NCI-H1105 treated with DMSO at 0.1 percent for 48 hours (cell line): ENCODE data around the gene ARHGAP1.

ENCODE experiments used
- DNase-seq: peaks from one replicate; lab custom pipeline; 2025; lab: John Stamatoyannopoulos, UW

Gene ARHGAP1

DNA sequence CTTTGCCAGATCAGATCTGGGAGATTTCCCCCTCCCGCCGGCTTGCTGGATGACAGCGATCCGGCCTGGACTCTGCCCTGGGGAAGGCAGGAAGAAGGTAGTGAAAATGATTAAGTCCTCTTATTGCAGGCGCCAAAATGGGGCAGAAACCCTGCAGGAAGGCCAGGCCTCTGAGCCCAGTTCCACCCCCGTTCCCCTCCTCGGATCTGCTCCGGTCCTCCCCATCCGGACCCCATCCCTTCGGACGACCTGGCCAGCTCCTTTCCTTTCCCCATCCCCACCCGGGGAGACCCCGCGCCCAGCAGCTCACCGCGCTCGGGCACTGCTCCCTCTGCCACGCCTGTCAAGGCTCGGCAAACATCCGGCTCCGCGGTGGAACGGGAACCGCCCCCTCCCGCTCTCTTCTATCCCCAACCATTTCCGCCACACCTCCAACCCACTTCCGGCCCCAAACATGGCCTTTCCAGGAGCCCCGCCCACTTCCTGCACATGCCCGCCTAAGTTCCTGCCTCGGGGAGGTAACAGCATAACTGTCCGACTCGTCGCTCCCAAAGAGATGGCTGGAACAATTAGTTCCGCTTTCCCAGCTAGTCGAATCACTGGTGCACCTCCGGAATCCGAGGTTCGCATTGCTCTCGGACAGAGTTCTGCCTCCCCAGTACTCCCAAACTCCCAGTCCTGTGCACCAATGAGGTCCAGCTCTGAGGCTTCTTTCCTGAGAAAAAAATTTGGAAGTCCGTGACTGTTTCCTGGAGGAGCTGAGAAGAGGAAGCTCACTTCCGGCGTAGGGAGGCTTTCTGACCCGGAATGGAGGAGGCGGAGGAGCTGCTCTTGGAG lies at the start of gene ARHGAP1, which contains the start of gene ZNF408:
Gene ARHGAP1 (minus strand): TSS at position 379 of the 837 bp plus-strand sequence. CDS start 4,512 bp downstream, outside the sequence.
Gene ZNF408 (plus strand): TSS at position 791 of the 837 bp plus-strand sequence. CDS start 17 bp downstream, at position 808.
- DNase-seq: peak; percentile 97

DNA sequence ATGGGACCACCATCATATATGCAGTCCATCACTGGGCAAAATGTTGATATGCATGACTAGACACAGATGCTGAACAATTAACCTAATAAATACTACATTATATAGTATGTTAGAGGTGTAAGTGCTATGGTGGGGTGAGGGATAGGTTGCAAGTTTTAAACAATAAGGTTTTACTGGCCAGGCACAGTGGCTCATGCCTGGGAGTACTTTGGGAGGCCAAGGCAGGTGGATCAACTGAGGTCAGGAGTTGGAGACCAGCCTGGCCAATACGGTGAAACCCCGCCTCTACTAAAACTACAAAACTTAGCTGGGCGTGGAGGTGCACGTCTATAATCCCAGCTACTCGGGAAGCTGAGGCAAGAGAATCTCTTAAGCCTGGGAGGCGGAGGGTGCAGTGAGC lies 46.7 kb upstream of the ARHGAP1 start:
- DNase-seq: no peak

DNA sequence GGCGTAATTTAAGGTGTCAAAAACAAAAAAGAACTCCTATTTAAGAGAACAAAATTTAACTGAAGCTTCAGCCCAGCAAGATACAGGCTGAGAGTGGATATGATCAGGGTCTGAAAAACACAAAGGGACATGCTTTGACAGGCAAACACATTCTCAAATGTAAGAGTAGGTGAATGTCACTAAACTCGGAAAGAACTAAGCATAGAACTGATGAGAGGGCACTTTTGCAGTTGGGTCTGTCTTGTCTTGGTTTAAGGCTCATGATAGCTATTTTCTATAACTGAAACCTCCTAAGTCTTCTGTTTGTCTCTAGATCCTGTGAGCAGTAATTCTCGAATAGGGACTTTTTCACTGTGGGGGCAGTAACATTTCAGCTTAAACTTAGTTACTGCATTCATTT lies 45.6 kb upstream of the ARHGAP1 start:
- DNase-seq: no peak

DNA sequence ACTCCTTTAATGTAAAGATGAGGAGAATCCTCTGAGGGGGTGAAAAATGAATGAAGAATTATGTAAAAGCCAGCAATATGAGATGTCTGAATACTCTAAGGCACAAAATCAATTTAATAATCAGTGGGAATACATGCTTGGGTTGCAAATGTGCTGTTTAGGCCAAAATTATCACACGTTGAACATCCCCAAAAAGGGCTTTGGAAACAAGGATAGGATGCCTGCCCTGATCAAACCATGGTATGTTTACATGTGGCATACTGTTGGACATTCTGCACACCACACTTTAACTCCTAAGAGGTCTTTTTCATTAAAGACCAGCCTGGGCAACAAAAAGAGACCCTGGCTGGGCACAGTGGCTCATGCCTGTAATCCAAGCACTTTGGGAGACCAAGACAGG lies 44.9 kb upstream of the ARHGAP1 start:
- no peak for DNase-seq

GRCh38 chr11:46743693-46744339 lies 43.4 kb upstream of the ARHGAP1 start:
- no peak for DNase-seq

DNA sequence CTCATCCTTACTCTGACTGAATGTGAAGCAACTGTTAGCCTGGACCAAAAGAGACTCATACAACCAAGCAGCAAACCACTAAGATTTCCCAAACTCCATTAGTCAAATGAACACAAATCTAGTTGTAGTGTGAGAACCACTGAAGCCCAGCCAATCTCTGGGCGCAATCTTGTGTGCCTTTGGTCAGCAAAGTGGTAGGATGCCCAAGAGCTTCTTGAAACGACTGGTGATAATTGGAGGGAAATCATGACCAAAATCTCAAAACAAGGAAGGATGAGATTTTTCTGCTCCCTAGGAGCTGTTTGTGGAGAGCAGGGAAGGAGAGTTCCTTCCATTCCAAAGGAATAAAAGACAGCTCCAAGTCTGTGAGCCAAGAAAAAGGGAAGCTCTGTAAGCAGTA lies 42.6 kb upstream of the ARHGAP1 start:
- DNase-seq: no peak

GRCh38 chr11:46741600-46742484 lies 41.4 kb upstream of the ARHGAP1 start:
- DNase-seq: no peak

GRCh38 chr11:46738887-46739286 lies 38.5 kb upstream of the ARHGAP1 start:
- DNase-seq: no peak

DNA sequence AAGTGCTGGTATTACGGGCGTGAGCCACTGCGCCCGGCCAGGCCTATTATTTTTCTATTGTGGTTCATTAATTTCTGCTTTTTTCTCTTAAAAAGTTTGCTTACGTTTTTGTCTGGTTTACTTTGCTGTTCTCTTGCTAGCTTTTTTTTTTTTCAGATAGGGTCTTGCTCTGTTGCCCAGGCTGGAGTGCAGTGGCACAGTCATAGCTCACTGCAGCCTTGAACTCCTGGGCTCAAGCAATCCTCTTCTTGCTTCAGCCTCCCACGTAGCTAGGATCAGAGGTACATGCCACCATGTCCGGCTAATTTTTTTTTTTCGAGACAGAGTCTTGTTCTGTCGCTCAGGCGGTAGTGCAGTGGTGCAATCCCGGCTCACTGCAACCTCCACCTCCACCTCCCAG lies 37.3 kb upstream of the ARHGAP1 start:
- DNase-seq: no peak

DNA sequence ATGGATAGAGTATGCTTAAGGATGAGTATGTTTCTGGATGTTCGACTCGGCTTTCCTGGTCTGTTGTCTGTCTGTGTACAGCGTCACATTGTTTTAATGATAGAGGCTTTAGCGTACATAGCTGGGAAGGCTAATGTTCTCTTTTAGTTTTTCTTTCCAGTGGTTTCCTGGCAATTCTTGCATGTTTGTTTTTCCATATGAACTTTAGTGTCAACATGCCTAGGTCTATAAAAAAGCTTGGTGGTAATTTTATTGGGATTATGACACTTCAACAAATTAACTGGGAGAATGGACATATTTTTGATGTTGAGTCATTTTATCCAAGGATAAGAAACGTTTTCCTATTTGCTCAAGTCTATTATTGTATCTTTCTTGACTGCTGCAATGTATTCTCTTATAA lies 36.2 kb upstream of the ARHGAP1 start:
- no peak for DNase-seq

GRCh38 chr11:46736146-46736545 lies 35.7 kb upstream of the ARHGAP1 start:
- no peak for DNase-seq

DNA sequence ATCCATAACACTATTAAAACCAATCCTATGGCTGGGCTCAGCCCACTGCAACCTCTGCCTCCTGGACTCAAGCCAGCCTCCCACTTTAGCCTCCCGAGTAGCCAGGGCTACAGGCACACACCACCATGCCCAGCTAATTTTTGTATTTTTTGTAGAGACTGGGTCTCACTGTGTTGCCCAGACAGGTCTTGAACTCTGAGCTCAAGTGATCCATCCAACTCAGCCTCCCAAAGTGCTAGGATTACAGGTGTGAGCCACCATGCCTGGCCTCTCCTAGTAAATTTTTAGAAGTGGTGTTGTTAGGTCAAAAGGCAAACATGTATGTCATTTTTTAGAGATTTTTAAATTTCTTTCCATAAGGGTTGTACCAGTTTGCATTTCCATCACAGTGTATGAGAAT lies 32.8 kb upstream of the ARHGAP1 start:
- DNase-seq: no peak

DNA sequence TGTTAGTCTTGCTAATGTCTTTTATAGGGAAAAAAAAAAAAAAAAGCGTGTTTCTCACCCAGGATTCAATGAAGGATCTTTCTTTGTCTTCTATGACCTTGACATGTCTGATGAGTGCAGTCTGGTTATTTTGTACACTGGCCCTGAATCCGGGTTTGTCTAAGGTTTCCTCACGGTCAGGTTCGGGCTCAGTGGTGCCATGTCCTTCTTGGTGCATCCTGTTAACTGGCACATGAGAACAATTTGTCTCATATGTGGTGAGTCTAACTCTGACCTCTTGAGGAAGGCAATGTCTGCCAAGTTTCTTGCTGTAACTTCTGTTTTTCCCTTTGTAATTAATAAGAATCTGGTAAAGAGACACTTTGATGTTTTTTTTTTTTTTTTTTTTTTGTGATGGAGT lies 31.1 kb upstream of the ARHGAP1 start:
- no peak for DNase-seq

GRCh38 chr11:46729110-46730027 lies 28.9 kb upstream of the ARHGAP1 start:
- DNase-seq: no peak

- no peak for DNase-seq
These were observed 28.2 kb upstream of the ARHGAP1 start for GRCh38 chr11:46728659-46729040.

GRCh38 chr11:46727952-46728658 lies 27.7 kb upstream of the ARHGAP1 start:
- no peak for DNase-seq

DNA sequence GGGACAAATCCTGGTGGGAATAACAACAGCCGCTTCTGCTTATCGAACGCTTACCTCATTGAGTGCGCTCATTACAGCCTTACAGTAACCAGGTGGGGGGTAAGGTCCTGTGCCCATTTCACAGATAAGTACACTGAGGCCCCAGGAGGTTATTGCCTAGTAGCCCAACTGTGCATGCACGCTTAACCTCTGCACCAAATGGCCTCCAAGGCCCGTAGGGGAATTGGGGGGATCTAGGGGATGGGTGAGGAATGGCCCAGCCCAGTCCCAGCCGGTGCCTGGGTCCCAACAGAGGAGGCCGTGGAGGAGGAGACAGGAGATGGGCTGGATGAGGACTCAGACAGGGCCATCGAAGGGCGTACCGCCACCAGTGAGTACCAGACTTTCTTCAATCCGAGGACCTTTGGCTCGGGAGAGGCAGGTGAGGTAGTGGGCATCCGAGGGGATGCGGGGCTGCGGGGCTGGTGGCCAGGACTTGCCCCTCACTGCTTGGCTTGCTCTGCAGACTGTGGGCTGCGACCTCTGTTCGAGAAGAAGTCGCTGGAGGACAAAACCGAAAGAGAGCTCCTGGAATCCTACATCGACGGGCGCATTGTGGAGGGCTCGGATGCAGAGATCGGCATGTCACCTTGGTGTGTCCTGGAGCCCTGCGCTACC lies 25.9 kb upstream of the ARHGAP1 start:
- no peak for DNase-seq

- DNase-seq: no peak
These were observed 25.2 kb upstream of the ARHGAP1 start for GRCh38 chr11:46725338-46726205.

DNA sequence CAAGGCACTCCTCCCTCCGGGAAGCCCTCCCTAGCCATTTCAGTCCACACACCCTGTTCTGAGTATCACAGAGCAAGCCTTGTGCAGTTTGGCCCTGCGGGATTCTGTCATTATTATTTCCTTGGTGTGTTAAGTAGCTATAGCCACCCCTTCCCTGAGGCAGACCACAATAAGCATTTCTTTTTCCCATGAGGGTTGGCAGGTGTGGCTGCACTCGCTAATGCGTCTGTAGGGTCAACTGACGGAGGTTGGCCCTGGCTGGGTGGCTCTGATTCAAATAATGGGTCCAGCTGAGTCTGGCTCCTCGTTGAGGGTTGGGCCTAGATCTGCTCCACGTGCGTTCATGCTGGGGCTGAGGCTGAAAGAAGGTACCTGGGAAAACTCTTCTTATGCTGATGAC lies 23.7 kb upstream of the ARHGAP1 start:
- no peak for DNase-seq
